KBM-7 (cell line): Measurements from ENCODE around the gene STX10.
"Not testable (repeated sequence)": the region's sequence is repeated elsewhere in the genome, so short reads cannot be mapped to it uniquely, and the experiment has no call there.

Experiments used
- DNase-seq: peaks from one replicate; pipeline ENCODE4 v3.0.0-alpha.2; 2015
- in situ Hi-C: fragments of 300-500 bp; cut with MboI; formaldehyde crosslinking; loops from 2 replicates; pipeline ENCODE4 v1.14.3; 2020; ENCODE audit warnings: low sequenced_read_pairs, low pct_unique_long_range_greater_than_20kb, mixed read lengths

STX10 gene

DNA sequence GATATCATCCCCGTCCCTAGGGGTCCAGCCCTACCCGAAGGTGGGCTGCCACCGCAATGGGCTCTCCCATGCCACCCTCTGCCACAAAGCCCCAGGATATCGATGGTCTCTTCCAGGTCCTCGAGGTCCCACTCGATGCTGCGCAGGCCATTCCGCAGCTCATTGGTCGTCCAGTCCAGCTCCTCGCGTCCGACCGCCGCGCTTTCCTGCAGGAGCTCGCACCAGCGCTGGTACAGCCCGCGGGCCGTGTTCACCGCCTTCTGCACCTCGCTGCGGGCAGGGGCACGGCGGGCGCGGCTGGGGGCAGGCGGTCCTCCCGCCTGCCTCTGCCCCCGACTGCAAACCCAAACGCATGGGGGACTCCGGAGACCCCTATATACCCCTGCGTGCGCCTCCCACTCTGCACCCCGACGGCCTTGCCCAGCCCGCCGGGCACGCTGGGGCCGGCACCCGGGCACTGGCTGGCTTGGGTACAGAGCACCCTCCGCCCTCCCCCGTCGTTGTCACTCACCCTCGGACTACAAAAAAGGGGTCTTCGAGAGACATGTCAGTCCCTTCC lies 468 bp downstream of the STX10 start:
- in situ Hi-C loops = no loop called here
- peak; percentile 51 for DNase-seq

DNA sequence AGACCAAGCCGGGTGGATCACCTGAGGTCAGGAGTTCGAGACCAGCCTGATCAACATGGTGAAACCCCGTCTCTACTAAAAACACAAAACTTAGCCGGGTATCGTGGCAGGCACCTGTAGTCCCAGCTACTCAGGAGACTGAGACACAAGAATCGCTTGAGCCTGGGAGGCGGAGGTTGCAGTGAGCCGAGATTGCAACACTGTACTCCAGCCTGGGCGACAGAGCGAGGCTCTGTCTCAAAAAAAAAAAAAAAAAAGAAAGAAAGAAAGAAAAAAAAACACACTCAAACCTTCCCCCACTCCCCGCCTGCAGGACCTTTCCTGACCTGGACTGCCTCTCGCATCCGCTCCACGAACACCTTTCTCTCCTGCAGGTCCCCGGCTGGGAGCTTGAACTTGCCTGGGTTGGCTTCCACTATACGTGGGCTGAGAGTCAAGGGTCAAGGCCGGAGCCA lies 975 bp downstream of the STX10 start:
- DNase-seq, in situ Hi-C loops: not testable (repeated sequence)

DNA sequence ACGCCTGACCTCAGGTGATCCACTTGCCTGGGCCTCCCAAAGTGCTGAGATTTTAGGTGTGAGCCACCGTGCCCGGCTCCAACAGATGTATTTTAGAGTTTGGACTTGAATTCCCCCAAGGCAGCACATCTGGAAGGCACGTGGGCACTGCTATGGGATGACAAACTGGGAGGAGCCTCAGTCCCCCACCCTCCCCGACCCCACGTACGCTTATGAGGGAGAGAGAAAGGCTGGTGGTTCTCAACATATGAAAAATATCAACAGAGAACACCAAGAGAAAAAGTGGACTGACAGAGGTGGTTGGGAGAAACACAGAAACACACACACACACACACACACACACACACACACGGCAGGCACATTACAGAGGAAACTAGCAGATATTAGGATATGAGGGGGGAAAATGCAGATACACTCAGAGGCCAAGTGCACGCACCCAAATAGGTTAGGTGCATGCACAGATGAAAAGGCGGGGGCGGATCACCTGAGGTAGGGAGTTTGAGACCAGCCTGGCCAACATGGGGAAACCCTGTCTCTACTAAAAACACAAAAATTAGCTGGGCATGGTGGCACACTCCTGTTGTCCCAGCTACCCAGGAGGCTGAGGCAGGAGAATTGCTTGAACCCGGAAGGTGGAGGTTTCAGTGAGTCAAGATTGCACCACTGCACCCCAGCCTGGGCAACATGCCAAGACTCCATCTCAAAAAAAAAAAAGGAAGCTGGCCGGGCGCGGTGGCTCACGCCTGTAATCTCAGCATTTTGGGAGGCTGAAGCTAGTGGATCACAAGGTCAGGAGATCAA lies 3.2 kb downstream of the STX10 start:
- in situ Hi-C loops = no loop called here
- DNase-seq = peak; percentile 82

DNA sequence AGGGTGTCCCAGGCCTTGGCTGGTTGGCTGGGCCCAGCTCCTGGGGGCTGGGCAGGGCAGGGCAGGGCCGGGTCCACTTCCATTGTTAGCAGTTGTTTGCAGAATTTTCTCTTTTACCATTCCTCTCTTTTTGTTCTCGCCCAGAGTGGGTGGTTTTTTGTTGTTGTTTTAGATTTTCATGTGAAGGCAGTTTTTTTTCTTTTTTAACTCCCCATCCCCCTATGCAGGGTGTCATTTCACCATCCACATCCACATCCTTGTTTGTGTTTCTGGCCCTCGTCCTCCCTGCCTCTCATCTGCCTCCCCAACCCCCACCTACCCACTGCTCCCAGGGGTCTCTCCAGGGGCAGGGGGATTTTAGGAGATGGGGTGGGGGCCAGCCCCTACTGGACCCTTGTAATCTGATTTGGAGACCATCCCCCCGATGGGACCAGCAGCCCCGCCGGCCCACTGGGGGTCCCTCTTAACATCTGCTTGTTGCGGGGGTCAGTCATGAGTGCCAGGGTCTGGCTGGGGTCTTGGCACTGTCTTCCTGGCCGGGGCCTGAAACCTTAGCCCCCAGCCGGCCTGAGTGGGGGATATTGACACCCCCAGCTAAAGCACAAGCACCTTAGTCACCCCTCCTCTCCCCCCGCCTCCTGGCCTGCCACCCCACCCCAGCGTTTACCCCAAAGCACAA lies 10.4 kb downstream of the STX10 start:
- in situ Hi-C loops = no loop called here
- no peak for DNase-seq

DNA sequence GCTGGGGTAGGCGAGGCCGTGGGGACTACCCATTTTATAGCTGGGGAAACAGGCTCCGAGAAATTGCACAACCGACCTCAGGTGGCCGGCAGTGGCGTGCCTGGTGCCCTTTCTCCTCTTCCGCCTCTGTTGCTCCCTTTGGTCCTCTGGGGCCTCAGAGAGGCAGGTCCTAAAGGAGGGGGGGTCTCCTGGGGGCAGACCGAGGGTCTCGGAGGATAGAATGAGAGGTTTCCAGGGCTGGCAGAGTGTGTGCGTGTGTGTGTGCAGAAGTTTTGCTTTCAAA lies 11.3 kb downstream of the STX10 start:
- in situ Hi-C loops = no loop called here
- no peak for DNase-seq

DNA sequence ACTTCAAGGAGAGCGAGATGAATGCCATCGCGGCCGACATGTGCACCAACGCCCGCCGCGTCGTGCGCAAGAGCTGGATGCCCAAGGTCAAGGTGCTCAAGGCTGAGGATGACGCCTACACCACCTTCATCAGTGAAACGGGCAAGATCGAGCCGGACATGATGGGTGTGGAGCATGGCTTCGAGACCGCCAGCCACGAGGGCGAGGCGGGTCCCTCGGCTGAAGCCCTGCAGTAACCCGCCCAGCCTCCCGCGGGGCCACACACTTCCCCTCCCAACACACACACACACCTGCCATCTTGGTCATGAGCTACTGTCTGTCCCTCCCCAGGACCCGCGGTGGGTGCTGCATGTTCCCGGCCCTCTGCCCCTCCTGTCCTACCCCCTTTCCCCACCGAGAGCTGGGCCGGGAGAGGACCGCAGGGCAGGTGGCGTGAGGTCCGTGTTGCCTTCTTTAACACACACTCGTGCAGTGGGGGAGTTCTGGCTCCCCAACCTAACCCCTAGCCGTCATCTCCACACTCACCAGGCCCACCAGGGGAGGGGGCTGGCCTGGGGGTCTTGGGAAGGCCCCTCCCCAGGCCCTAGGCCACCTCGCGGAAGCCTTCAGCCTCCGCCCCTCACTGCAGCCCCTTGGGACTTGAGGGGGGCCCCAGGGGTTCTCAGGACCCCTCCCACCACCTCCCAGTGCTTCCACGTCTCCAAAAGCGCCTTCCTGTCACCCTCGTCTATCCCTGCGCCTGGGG lies 11.8 kb downstream of the STX10 start:
- DNase-seq = no peak

DNA sequence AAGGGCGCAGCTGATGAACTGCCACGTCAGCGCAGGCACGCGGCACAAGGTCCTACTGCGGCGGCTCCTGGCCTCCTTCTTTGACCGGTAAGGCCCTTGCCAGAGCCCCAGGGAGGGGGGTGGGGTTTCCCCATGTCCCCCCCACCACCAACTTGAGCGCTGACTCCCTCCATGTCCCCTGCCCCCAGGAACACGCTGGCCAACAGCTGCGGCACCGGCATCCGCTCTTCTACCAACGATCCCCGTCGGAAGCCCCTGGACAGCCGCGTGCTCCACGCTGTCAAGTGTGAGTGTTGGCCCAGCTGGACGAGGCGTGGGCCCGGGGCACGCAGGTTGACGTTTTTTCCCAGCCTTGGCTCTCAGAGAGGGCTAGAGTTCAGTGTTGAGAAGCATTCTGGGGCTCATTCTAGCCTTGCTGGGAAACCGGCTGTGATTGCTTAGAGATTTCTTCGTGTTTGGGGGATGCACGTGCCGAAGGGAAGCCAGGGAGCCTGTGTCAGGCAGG lies 12.8 kb downstream of the STX10 start:
- DNase-seq = no peak
- in situ Hi-C loops = no loop called here

More for the DNA sequence above, 11.8 kb downstream of the STX10 start:
- in situ Hi-C loops = no loop called here

DNA sequence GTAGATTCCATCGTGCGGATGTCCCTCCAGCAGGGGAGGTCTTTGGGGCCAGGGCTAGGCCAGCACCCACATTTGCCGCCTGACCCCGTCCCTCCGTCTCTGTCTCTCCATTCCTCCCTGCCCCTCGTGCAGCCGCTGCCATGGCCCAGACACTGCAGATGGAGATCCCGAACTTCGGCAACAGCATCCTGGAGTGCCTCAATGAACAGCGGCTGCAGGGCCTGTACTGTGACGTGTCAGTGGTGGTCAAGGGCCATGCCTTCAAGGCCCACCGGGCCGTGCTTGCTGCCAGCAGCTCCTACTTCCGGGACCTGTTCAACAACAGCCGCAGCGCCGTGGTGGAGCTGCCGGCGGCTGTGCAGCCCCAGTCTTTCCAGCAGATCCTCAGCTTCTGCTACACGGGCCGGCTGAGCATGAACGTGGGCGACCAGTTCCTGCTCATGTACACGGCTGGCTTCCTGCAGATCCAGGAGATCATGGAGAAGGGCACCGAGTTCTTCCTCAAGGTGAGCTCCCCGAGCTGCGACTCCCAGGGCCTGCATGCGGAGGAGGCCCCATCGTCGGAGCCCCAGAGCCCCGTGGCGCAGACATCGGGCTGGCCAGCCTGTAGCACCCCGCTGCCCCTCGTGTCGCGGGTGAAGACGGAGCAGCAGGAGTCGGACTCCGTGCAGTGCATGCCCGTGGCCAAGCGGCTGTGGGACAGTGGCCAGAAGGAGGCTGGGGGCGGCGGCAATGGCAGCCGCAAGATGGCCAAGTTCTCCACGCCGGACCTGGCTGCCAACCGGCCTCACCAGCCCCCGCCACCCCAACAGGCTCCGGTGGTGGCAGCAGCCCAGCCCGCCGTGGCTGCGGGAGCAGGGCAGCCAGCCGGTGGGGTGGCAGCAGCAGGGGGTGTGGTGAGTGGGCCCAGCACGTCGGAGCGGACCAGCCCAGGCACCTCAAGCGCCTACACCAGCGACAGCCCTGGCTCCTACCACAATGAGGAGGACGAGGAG lies 14.8 kb downstream of the STX10 start:
- in situ Hi-C loops = no loop called here
- no peak for DNase-seq

DNA sequence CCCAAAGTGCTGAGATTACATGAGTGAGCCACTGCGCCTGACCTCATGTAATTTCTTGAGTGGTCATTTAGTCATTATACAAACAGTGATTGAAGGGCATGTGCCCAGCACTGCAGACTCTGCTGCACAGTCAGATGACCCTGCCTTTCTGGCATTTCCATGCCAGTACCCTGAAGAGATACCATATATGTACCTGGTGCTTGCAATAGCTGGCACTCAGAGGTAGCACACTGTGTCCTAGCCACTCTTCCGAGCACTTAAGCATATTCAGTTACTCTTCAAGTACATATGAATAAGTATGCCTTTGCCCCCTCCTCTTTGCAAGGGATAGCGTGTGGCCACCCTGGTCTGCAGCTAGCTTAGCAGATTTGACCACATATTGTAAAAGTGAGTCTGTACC lies 15.5 kb downstream of the STX10 start:
- DNase-seq = no peak
- in situ Hi-C loops = no loop called here

DNA sequence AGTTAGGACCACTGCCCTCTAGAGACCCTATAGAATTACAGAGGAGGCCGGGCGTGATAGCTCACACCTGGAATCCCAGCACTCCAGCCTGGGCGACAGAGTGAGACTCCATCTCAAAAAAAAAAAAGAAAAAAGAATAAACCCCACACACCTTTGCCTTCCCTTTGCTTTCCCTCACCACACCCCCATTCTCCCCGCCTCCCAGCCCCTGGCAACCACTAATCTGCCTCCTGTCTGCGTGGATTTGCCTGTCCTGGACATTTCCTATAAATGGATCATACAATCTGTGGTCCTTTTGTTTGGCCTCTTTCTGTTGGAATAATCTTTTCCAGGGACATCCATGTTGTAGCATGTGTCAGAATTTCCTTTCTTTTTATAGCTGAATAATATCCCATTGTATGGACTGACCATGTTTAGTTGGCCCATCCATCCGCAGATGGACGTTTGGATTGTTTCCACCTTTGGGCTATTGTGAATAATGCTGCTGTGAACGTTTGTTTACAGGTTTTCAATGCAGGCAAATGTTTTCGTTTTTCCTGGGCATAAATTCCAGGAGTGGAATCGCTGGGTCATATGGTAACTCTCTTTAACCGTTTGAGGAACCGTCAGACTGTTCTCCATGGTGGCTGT lies 16.8 kb downstream of the STX10 start:
- in situ Hi-C loops = no loop called here
- no peak for DNase-seq

DNA sequence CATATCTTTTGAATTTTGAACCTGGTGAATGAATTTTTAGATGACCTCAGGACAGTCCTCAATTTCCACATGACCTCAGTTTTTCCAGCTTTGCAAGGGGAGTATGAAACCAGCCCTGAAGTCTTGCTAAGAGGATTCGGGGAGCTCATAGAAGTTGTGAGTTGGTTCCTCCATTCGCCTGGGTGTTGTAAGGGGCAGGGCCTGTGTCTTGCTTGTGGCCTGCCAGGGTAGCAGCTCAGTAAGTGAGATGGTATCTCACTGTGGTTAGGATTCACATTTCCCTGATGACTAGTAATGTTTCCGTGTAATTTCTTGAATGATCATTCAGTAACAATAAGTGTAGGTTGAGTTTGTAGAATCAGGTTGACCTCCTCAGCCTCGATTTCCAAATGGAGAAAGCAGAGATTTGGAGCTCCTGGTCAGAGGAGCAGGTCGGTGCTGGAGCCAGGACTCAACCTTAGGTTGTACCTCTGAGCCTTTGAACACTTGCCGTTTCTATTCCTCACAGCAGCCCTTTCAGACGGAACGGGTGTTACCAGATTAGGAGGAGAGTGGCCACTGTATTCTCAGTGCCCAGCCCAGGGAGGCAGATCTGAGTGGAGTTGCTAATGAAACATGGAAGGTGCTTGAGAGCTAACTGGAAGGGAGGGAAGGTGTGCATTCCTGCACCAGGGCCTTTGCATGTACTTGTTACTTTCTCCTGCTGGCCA lies 17.5 kb downstream of the STX10 start:
- DNase-seq = peak; percentile 32
- in situ Hi-C loops = no loop called here

DNA sequence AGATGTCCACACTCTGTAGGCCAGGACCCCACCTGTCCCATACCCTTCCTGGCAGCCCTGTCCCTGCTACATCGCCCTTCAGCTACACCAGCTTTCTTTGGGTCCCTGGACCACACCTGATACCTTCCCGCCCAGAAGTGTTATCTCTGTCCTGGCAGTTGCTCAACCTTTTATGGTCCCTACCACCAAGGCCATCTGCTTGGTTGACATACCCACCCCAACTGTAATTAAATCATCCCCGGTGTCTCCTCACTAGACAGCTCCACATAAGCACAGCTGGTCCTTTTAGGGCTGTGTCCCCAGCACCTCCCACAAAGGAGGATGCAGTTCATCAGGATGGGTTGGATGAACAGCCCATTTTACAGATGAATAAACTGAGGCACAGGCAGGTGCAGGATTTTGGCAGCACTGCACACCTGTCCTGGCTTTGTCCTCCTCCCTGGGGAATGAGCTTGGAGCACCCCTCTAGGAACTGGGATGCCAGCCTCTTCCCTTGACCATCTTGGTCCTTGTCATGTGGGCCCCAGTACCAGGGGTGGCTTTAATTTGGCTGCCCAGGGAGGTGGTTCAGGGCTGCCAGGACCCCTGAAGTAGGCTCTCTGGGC lies 19.2 kb downstream of the STX10 start:
- in situ Hi-C loops = no loop called here
- no peak for DNase-seq

DNA sequence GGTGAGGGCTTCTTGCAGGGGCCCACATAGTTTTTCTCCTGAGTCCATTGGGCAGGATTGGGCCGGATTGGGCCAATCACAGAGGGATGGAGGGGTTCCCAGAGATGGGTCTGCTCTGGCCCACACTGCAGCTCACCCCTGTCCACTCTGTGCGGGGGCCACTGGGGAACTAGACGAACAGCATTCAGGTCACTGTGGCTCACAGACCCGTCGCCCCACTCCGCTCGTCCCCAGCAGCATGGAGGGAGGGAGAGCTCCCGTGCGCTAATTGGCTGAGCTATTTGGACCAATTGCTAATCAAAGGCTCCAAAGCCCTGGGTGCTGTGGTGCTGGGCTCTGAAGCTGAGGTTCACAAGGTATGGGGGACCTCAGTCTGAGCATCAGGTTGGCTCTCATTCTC lies 20.8 kb downstream of the STX10 start:
- in situ Hi-C loops = no loop called here
- DNase-seq = no peak

DNA sequence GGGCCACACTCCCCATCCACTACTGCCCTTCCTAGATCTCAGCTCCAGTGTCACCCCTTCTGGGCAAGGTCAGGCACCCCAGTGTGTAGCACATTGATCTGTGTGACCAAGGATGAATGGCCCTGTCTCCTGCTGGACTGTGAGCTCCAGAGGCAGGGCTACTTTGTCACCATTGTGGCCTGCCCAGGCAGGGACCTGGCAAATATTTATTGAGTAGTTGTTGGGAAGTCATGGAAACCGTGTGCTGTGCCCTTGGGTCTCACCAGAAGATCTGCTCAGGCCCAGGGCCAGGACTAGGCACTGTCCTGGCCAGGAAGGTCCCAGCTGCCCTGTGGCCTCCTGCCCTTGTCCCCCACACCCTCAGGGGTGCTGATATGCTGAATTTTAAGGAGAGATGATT lies 21.6 kb downstream of the STX10 start:
- no peak for DNase-seq
- in situ Hi-C loops = no loop called here

DNA sequence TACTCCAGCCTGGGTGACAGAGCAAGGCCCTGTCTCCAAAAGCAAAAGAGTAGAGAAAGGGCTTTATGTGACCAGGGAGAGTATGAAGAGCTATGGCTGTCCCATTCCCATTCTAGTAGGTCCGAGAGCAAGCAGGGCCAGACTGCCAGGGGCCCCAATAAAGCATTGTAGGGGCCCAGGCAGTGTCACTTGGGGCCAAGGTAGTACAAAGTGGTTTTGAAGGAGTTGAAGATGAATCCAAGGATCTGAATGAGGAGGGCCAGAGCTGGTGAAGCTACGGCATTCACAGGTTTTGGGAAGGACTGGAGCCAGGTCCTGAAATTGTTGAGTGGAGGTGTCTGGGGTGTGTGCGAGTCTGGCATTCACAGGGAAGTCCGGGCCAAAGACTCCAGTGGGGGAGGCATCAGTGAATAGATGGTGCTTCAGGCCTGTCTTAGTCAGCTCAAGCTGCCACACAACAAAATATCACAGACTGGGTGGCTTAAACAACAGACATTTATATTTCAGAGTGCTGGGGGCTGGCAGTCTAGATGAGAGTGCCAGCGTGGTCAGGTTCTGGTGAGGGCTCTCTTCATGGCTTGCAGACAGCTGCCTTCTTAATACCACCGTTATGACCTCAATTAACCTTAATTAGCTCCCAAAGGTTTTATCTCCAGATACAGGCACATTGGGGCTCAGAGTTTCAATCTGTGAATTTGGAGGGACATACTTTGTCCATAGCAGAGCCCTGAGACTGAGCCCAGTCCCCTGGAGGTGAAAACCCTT lies 22.2 kb downstream of the STX10 start:
- in situ Hi-C loops = no loop called here
- DNase-seq = no peak

DNA sequence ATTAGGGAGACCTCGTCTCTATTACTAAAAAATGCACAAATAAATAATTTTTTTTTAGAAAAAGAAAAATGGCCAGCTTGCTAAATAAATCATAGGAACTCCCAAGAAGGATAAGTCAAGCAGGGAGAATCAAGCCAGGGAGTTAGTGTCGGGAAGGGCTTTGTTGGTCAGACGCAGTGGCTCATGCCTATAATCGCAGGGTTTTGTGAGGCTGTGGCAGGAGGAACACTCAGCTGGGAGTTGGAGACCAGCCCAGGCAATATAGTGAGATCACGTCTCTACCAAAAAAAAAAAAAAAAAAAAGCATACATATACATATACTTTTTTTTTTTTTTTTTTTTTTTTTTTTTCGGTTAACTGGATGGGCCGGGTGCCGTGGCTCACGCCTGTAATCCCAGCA lies 23.1 kb downstream of the STX10 start:
- no peak for DNase-seq
- in situ Hi-C loops = no loop called here
